ENCODE results near the gene DNMT1.

DNA sequence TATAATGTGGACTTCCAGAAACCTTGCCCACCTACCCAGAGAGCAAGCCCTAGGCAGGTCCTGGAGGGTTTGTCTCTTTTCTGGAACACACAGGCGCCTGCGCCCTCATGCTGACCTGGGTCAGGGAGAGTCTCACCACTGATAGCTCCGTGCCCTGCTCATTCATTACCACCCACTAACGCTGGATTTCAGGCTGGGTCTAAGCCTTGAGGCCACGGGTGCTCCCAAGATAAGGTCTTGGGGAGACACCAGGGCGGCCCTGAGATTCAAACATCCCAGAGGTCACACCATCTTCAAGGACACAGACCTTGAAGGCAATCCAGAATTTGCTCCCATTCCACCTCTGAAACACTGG, 31.2 kb upstream of the DNMT1 start:
- TF ChIP-seq MXI1 (IDR thresholded peaks at IDR 0.05; ENCODE audit: low read depth, low read length) (no peak), EZH2phosphoT487 (IDR thresholded peaks at IDR 0.05; ENCODE audit: borderline replicate concordance, low read depth) (no peak), FOSL2 (IDR thresholded peaks at IDR 0.05; ENCODE audit: borderline replicate concordance, low read depth) (no peak), JUND (IDR thresholded peaks at IDR 0.05) (no peak), EP300 (IDR thresholded peaks at IDR 0.05; ENCODE audit: borderline replicate concordance in 1 of 2, low read depth in 1 of 2, low read length in 1 of 2) (no peak), SIN3A (IDR thresholded peaks at IDR 0.05; ENCODE audit: borderline replicate concordance, low read depth, low read length) (no peak), POLR2AphosphoS5 (IDR thresholded peaks at IDR 0.05; ENCODE audit: low read depth, low read length) (no peak), GABPA (IDR thresholded peaks at IDR 0.05; ENCODE audit: low read depth) (no peak), YY1 (IDR thresholded peaks at IDR 0.05; ENCODE audit: low read depth) (no peak), RFX5 (IDR thresholded peaks at IDR 0.05; ENCODE audit: low read length) (no peak)
- TF ChIP-seq, protein P1, sequence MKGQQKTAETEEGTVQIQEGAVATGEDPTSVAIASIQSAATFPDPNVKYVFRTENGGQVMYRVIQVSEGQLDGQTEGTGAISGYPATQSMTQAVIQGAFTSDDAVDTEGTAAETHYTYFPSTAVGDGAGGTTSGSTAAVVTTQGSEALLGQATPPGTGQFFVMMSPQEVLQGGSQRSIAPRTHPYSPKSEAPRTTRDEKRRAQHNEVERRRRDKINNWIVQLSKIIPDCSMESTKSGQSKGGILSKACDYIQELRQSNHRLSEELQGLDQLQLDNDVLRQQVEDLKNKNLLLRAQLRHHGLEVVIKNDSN (IDR thresholded peaks at IDR 0.05; ENCODE audit: borderline replicate concordance, low read depth) = no peak
- TF ChIP-seq, protein P2, sequence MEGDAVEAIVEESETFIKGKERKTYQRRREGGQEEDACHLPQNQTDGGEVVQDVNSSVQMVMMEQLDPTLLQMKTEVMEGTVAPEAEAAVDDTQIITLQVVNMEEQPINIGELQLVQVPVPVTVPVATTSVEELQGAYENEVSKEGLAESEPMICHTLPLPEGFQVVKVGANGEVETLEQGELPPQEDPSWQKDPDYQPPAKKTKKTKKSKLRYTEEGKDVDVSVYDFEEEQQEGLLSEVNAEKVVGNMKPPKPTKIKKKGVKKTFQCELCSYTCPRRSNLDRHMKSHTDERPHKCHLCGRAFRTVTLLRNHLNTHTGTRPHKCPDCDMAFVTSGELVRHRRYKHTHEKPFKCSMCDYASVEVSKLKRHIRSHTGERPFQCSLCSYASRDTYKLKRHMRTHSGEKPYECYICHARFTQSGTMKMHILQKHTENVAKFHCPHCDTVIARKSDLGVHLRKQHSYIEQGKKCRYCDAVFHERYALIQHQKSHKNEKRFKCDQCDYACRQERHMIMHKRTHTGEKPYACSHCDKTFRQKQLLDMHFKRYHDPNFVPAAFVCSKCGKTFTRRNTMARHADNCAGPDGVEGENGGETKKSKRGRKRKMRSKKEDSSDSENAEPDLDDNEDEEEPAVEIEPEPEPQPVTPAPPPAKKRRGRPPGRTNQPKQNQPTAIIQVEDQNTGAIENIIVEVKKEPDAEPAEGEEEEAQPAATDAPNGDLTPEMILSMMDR (IDR thresholded peaks at IDR 0.05) = no peak

Data from SK-N-SH (cell line).